HepG2 (cell line): ENCODE data around the gene ADAM10. TPM values are rescaled to one million over a fixed set of nuclear protein-coding genes. Genes with fewer than 3 reads are reported as not detected.
A peak's percentile ranks its signal among the peaks of the same experiment; 100 is the strongest.

Experiments used
- ATAC-seq: fragments of 200-7000 bp; cut with Tn5 transposase; 3 replicates; pipeline ENCODE4 v1.9.1; 2020; ENCODE audit warnings: mild to moderate bottlenecking, moderate library complexity
- BruUV-seq: library from RNA; stranded (reverse); fragments of 400-500 nt; replicated peaks from 2 replicates; lab custom pipeline; 2021; lab: Mats Ljungman, UMichigan
- CTCF ChIA-PET: fragments of 300-600 bp; formaldehyde crosslinking; extraction: SDS; loops from one replicate; lab custom pipeline; 2021; ENCODE audit warnings: low total read pairs, inconsistent platforms, low intra/inter-chr PET ratio; lab: Yijun Ruan, JAX
- POLR2A ChIA-PET: fragments of 350-600 bp; sonication (Branson Sonifier 250); formaldehyde crosslinking; loops from one replicate; lab custom pipeline; 2020; ENCODE audit warnings: antibody characterized with exemption, inconsistent platforms; lab: Yijun Ruan, JAX
- DNase-seq: peaks from one replicate; pipeline ENCODE4 v3.0.0-alpha.2; 2015; ENCODE audit warnings: low spot score
- FAIRE-seq: peaks from 3 replicates; lab custom pipeline; 2011; peaks lifted over from hg19 to GRCh38; lab: Jason Lieb, UNC
- H2AFZ ChIP-seq: one replicate; pipeline ENCODE4 v1.6.1; 2011; ENCODE audit warnings: low read length, inconsistent platforms
- H3K27ac ChIP-seq: fragments of 300-600 bp; 3 replicates; pipeline ENCODE4 v1.8.0; 2011; ENCODE audit warnings: mixed run types, mild to moderate bottlenecking, mixed read lengths, low read length, inconsistent platforms; ENCODE audit not compliant: insufficient read depth; ENCODE audit errors: extremely low read length
- H3K27me3 ChIP-seq, 2 experiments: fragments of 200-600 bp in 1 of 2; 2 replicates in 1 of 2; 3 replicates in 1 of 2; pipeline versions ENCODE4 v1.6.0 to v1.8.0; 2011; ENCODE audit warnings: low read length in 2 of 2, mild to moderate bottlenecking in 2 of 2, moderate library complexity in 2 of 2, inconsistent platforms in 1 of 2; ENCODE audit not compliant: insufficient read depth in 2 of 2, control insufficient read depth in 1 of 2
- H3K36me3 ChIP-seq, 2 experiments: fragments of 200-600 bp in 1 of 2; replicated peaks in 1 of 2; 2 replicates in 1 of 2; 3 replicates in 1 of 2; pipeline versions ENCODE4 v1.5.1 to v1.8.0; 2011; ENCODE audit warnings: low read length in 2 of 2, inconsistent platforms in 1 of 2; ENCODE audit not compliant: insufficient read depth in 2 of 2, control insufficient read depth in 1 of 2
- H3K4me1 ChIP-seq: 2 replicates; pipeline ENCODE4 v1.5.1; 2012; ENCODE audit warnings: low read length, inconsistent platforms; ENCODE audit not compliant: insufficient read depth
- H3K4me2 ChIP-seq: 2 replicates; pipeline ENCODE4 v1.6.0; 2011; ENCODE audit warnings: low read depth, low read length, inconsistent platforms
- H3K4me3 ChIP-seq, 3 experiments: fragments of 200-600 bp in 1 of 3; sonication (generic), shearing (Covaris generic) in 1 of 3; replicated peaks in 1 of 3; 2 replicates each; pipeline ENCODE4 v1.5.1; 2011 to 2016; ENCODE audit warnings: low read length in 3 of 3, inconsistent platforms in 2 of 3, low read depth in 2 of 3, mild to moderate bottlenecking in 2 of 3, control low read depth in 1 of 3, mixed read lengths in 1 of 3; ENCODE audit not compliant: insufficient read depth in 1 of 3
- H3K79me2 ChIP-seq: one replicate; pipeline ENCODE4 v1.6.1; 2011; ENCODE audit warnings: low read length, inconsistent platforms; ENCODE audit not compliant: insufficient read depth
- H3K9ac ChIP-seq: 2 replicates; pipeline ENCODE4 v1.6.0; 2011; ENCODE audit warnings: mild to moderate bottlenecking, low read depth, low read length, inconsistent platforms; ENCODE audit not compliant: insufficient read depth
- H3K9me3 ChIP-seq: 2 replicates; pipeline ENCODE4 v1.5.1; 2012; ENCODE audit warnings: mild to moderate bottlenecking, low read length
- H4K20me1 ChIP-seq: 2 replicates; pipeline ENCODE4 v1.6.0; 2011; ENCODE audit warnings: inconsistent platforms, mild to moderate bottlenecking, low read length, moderate library complexity; ENCODE audit not compliant: insufficient read depth
- LRRFIP1 ChIP-seq: sonication (generic); formaldehyde crosslinking; conservative IDR thresholded peaks from 2 replicates; pipeline ENCODE4 v1.4.0; 2020; ENCODE audit warnings: missing genetic modification reagents
- MAFF ChIP-seq: IDR thresholded peaks from 2 replicates; pipeline ENCODE4 v1.6.1; 2011; ENCODE audit warnings: low read depth, low read length, improper control_type of control experiment
- MAFK ChIP-seq, 2 experiments: IDR thresholded peaks in 1 of 2; conservative IDR thresholded peaks in 1 of 2; 2 replicates each; pipeline ENCODE4 v1.6.1; 2011; ENCODE audit warnings: improper control_type of control experiment in 2 of 2, low read length in 2 of 2
- MLX ChIP-seq: IDR thresholded peaks from 2 replicates; pipeline ENCODE4 v1.6.1; 2016
- RARA ChIP-seq: IDR thresholded peaks from 2 replicates; pipeline ENCODE4 v1.6.1; 2016; ENCODE audit warnings: missing genetic modification reagents, missing compliant biosample characterization
- ZGPAT ChIP-seq: IDR thresholded peaks from 2 replicates; pipeline ENCODE4 v1.6.1; 2016; ENCODE audit warnings: mild to moderate bottlenecking
- ZNF235 ChIP-seq: sonication (generic); formaldehyde crosslinking; IDR thresholded peaks from 2 replicates; pipeline ENCODE4 v1.8.1; 2023; ENCODE audit warnings: mild to moderate bottlenecking, missing genetic modification reagents, borderline replicate concordance
- ZNF652 ChIP-seq: IDR thresholded peaks from 2 replicates; pipeline ENCODE4 v1.6.1; 2016; ENCODE audit warnings: low read depth, borderline replicate concordance
- ZNF879 ChIP-seq: sonication (generic); formaldehyde crosslinking; IDR thresholded peaks from 2 replicates; pipeline ENCODE4 v1.8.1; 2023; ENCODE audit warnings: missing genetic modification reagents
- WGBS: methylation state at CpG from one replicate; pipeline ENCODE4 v1.1.6; 2017; ENCODE audit warnings: low lambda C conversion rate; 5-methylcytosine and 5-hydroxymethylcytosine counted together
- in situ Hi-C: cut with HindIII; loops from 2 replicates; pipeline ENCODE4 v1.10.0; 2017; ENCODE audit warnings: low pct_unique_long_range_greater_than_20kb; ENCODE audit not compliant: extremely low pct_ligation_motif_present
- intact Hi-C: fragments of 100-400 bp; cut with micrococcal nuclease; formaldehyde crosslinking; loops from one replicate; pipeline ENCODE4 v1.10.0; 2022; ENCODE audit not compliant: unreplicated experiment
- polyA plus RNA-seq, 8 experiments: library from polyadenylated mRNA; depleted of rRNA in 3 of 8; stranded (reverse) in 7 of 8; unstranded in 1 of 8; fragments of >200 nt; fragmentation: Illumina TruSeq in 4 of 8; extraction: Trizol in 4 of 8; gene quantifications; 2 replicates each; pipeline versions ENCODE4 v1.2.1 to v1.2.3, GENCODE V29; 2011 to 2016; ENCODE audit warnings: low read depth in 4 of 8, missing spikeins in 1 of 8, mixed read lengths in 1 of 8; ENCODE audit not compliant: insufficient read depth in 1 of 8
- total RNA-seq, 5 experiments: library from RNA; depleted of rRNA; stranded (reverse); fragments of >200 nt; fragmentation: Illumina TruSeq; extraction: Trizol; gene quantifications; 2 replicates each; pipeline ENCODE4 v1.2.3, GENCODE V29; 2016; ENCODE audit warnings: low read depth in 1 of 5

Gene ADAM10
- total and polyA plus RNA-seq, 2 of the 13 experiments (the other 11 are each of a cell fraction or from before 2014, with no cell fraction given): 92.7 to 125 TPM

GRCh38 chr15:58724466-58724865, 25.0 kb downstream of the ADAM10 start (continued):
- TF ChIP-seq LRRFIP1 (CRISPR knock-in tag) (no peak), RARA (CRISPR knock-in tag) (no peak), MLX (CRISPR knock-in tag) (no peak), ZNF652 (CRISPR knock-in tag) (no peak), ZNF879 (no peak), ZNF235 (CRISPR knock-in tag) (no peak)

GRCh38 chr15:58717357-58717756, 32.1 kb downstream of the ADAM10 start:
- DNase-seq (no peak), ATAC-seq (no peak), FAIRE-seq (no peak)
- Histone ChIP-seq H3K27me3 (no peaks in the 10 kb centered on the region), H3K36me3 (peaks cover 0 to 17% of the 10 kb centered on the region in 2 experiments; a peak in 3 of 5 replicates), H3K27ac (no peak overlapping the region), H3K79me2 (peaks cover 33% of the 10 kb centered on the region), H3K4me2 (no peak overlapping the region), H4K20me1 (peaks cover 2% of the 10 kb centered on the region; the same call in 1 of the 2 replicates), H3K4me1 (peaks cover 9% of the 10 kb centered on the region; the same call in 1 of the 2 replicates), H3K9me3 (no peaks in the 10 kb centered on the region), H3K4me3 (no peak overlapping the region), H2AFZ (no peak overlapping the region), H3K9ac (no peak overlapping the region)
- no TSS peak for BruUV-seq
- ChIA-PET CTCF (no interaction called here), POLR2A (no interaction called here)
- 98% methylated on average over 2 of the region's 2 CpGs for WGBS
- peak in 1 of 2 experiments; percentile 56; a peak in 2 of 4 replicates for TF ChIP-seq MAFK (conservative IDR thresholded peaks at IDR 0.05 in 1 of 2, IDR thresholded peaks at IDR 0.05 in 1 of 2; ENCODE audit: low read length in 2 of 2)
- TF ChIP-seq MAFF: 0 out of 2 replicates have a peak, but pooled peaks have one; percentile 29
- TF ChIP-seq ZNF235 (CRISPR knock-in tag): no peak
- no peak for TF ChIP-seq ZGPAT
- intact Hi-C loops (no loop called here), in situ Hi-C loops (no loop called here)
